HCT116 (cell line): ENCODE measurements around the gene SCP2.

Experiments used
- CEBPB ChIP-seq: IDR thresholded peaks from 2 replicates; pipeline ENCODE4 v1.6.1; 2012; ENCODE audit warnings: low read depth
- EGR1 ChIP-seq: IDR thresholded peaks from 2 replicates; pipeline ENCODE4 v1.6.1; 2012; ENCODE audit warnings: low read depth
- EZH2 ChIP-seq: fragments of 200-600 bp; sonication (generic); IDR thresholded peaks from 2 replicates; pipeline ENCODE4 v1.6.1; 2017; ENCODE audit warnings: antibody characterized with exemption, mixed run types
- POLR2A ChIP-seq: IDR thresholded peaks from 2 replicates; pipeline ENCODE4 v1.7.0; 2011; ENCODE audit warnings: borderline replicate concordance; ENCODE audit not compliant: insufficient read depth, insufficient read length; ENCODE audit errors: extremely low read depth
- POLR2AphosphoS5 ChIP-seq: IDR thresholded peaks from 2 replicates; pipeline ENCODE4 v1.6.1; 2011; ENCODE audit warnings: mild to moderate bottlenecking, low read depth, low read length, moderate library complexity
- SP1 ChIP-seq: IDR thresholded peaks from 2 replicates; pipeline ENCODE4 v1.6.1; 2012; ENCODE audit warnings: low read depth
- TCF7L2 ChIP-seq: IDR thresholded peaks from 2 replicates; pipeline ENCODE4 v1.7.0; 2011; ENCODE audit warnings: borderline replicate concordance, inconsistent platforms; ENCODE audit not compliant: insufficient read depth, insufficient read length; ENCODE audit errors: extremely low read depth
- ZNF274 ChIP-seq: fragments of 200-500 bp; sonication (Bioruptor generic); IDR thresholded peaks from 2 replicates; pipeline ENCODE4 v1.6.1; 2014; ENCODE audit warnings: mild to moderate bottlenecking, low read depth, low read length, inconsistent platforms
- TF ChIP-seq, protein P1 (sequence below), 3 experiments: fragments of 200-600 bp in 1 of 3; sonication (generic) in 1 of 3; IDR thresholded peaks in 2 of 3; conservative IDR thresholded peaks in 1 of 3; 2 replicates each; pipeline ENCODE4 v1.5.1; 2012 to 2017; ENCODE audit warnings: low read depth in 2 of 3, low read length in 2 of 3, antibody characterized with exemption in 1 of 3, borderline replicate concordance in 1 of 3, control low read depth in 1 of 3, mild to moderate bottlenecking in 1 of 3, mixed read lengths in 1 of 3, mixed run types in 1 of 3, moderate library complexity in 1 of 3; ENCODE audit not compliant: insufficient read depth in 1 of 3
- TF ChIP-seq, protein P2 (sequence below): IDR thresholded peaks from 2 replicates; pipeline ENCODE4 v1.6.1; 2012
- TF ChIP-seq, protein P3 (sequence below): IDR thresholded peaks from 2 replicates; pipeline ENCODE4 v1.6.1; 2012; ENCODE audit warnings: low read depth
- TF ChIP-seq, protein P4 (sequence below): IDR thresholded peaks from 2 replicates; pipeline ENCODE4 v1.6.1; 2012

DNA sequence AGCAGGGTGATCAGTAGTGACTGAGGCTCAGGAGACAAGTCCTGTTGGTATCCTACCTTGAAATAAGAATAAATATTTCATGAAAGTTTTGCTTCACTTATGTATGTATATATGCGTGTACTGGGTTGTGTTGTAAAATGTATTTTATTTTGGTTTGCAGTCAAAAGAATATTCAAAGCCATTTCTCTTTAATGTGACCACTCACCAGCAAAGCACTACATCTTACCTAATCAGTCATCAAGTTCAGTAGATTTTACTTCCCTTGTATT is 11.0 kb downstream of the SCP2 start:
- TF ChIP-seq POLR2AphosphoS5 = no peak
- TF ChIP-seq, protein P1, sequence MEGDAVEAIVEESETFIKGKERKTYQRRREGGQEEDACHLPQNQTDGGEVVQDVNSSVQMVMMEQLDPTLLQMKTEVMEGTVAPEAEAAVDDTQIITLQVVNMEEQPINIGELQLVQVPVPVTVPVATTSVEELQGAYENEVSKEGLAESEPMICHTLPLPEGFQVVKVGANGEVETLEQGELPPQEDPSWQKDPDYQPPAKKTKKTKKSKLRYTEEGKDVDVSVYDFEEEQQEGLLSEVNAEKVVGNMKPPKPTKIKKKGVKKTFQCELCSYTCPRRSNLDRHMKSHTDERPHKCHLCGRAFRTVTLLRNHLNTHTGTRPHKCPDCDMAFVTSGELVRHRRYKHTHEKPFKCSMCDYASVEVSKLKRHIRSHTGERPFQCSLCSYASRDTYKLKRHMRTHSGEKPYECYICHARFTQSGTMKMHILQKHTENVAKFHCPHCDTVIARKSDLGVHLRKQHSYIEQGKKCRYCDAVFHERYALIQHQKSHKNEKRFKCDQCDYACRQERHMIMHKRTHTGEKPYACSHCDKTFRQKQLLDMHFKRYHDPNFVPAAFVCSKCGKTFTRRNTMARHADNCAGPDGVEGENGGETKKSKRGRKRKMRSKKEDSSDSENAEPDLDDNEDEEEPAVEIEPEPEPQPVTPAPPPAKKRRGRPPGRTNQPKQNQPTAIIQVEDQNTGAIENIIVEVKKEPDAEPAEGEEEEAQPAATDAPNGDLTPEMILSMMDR (IDR thresholded peaks at IDR 0.05 in 2 of 3, conservative IDR thresholded peaks at IDR 0.05 in 1 of 3; ENCODE audit: borderline replicate concordance in 1 of 3, insufficient read depth in 1 of 3, low read depth in 2 of 3, low read length in 2 of 3) = no peak
- no peak for TF ChIP-seq POLR2A
- TF ChIP-seq, protein P2, sequence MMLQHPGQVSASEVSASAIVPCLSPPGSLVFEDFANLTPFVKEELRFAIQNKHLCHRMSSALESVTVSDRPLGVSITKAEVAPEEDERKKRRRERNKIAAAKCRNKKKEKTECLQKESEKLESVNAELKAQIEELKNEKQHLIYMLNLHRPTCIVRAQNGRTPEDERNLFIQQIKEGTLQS = no peak
- TF ChIP-seq ZNF274 = no peak
- no peak for TF ChIP-seq TCF7L2
- no peak for TF ChIP-seq CEBPB
- TF ChIP-seq, protein P3, sequence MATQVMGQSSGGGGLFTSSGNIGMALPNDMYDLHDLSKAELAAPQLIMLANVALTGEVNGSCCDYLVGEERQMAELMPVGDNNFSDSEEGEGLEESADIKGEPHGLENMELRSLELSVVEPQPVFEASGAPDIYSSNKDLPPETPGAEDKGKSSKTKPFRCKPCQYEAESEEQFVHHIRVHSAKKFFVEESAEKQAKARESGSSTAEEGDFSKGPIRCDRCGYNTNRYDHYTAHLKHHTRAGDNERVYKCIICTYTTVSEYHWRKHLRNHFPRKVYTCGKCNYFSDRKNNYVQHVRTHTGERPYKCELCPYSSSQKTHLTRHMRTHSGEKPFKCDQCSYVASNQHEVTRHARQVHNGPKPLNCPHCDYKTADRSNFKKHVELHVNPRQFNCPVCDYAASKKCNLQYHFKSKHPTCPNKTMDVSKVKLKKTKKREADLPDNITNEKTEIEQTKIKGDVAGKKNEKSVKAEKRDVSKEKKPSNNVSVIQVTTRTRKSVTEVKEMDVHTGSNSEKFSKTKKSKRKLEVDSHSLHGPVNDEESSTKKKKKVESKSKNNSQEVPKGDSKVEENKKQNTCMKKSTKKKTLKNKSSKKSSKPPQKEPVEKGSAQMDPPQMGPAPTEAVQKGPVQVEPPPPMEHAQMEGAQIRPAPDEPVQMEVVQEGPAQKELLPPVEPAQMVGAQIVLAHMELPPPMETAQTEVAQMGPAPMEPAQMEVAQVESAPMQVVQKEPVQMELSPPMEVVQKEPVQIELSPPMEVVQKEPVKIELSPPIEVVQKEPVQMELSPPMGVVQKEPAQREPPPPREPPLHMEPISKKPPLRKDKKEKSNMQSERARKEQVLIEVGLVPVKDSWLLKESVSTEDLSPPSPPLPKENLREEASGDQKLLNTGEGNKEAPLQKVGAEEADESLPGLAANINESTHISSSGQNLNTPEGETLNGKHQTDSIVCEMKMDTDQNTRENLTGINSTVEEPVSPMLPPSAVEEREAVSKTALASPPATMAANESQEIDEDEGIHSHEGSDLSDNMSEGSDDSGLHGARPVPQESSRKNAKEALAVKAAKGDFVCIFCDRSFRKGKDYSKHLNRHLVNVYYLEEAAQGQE = no peak
- TF ChIP-seq EZH2 = no peak
- no peak for TF ChIP-seq SP1
- no peak for TF ChIP-seq EGR1
- TF ChIP-seq, protein P4, sequence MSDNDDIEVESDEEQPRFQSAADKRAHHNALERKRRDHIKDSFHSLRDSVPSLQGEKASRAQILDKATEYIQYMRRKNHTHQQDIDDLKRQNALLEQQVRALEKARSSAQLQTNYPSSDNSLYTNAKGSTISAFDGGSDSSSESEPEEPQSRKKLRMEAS = no peak
